ENCODE measurements around the gene PTPRJ.

GRCh38 chr11:47955061-47955755 is 25.2 kb upstream of the PTPRJ start:
- TF ChIP-seq ZNF384 (IDR thresholded peaks at IDR 0.05) (no peak), SUZ12 (IDR thresholded peaks at IDR 0.05) (no peak), BHLHE40 (IDR thresholded peaks at IDR 0.05; ENCODE audit: borderline replicate concordance) (no peak), ELF4 (IDR thresholded peaks at IDR 0.05) (no peak), HDGF (IDR thresholded peaks at IDR 0.05; ENCODE audit: borderline replicate concordance) (no peak), FOXM1 (IDR thresholded peaks at IDR 0.05; ENCODE audit: borderline replicate concordance) (no peak), ARNT (IDR thresholded peaks at IDR 0.05) (no peak), FOXA1 (IDR thresholded peaks at IDR 0.05) (no peak), FOXK2 (IDR thresholded peaks at IDR 0.05) (no peak), CTBP1 (IDR thresholded peaks at IDR 0.05; ENCODE audit: borderline replicate concordance) (no peak)

Data from HEK293T (cell line).